Amniotic epithelial cell (primary cell): ENCODE measurements around the gene PICK1.
A peak's percentile ranks its signal among the peaks of the same experiment; 100 is the strongest.

Experiments
- DNase-seq: peaks from one replicate; pipeline ENCODE4 v3.0.0-alpha.2; 2010; ENCODE audit warnings: low read depth

The PICK1 gene

DNA sequence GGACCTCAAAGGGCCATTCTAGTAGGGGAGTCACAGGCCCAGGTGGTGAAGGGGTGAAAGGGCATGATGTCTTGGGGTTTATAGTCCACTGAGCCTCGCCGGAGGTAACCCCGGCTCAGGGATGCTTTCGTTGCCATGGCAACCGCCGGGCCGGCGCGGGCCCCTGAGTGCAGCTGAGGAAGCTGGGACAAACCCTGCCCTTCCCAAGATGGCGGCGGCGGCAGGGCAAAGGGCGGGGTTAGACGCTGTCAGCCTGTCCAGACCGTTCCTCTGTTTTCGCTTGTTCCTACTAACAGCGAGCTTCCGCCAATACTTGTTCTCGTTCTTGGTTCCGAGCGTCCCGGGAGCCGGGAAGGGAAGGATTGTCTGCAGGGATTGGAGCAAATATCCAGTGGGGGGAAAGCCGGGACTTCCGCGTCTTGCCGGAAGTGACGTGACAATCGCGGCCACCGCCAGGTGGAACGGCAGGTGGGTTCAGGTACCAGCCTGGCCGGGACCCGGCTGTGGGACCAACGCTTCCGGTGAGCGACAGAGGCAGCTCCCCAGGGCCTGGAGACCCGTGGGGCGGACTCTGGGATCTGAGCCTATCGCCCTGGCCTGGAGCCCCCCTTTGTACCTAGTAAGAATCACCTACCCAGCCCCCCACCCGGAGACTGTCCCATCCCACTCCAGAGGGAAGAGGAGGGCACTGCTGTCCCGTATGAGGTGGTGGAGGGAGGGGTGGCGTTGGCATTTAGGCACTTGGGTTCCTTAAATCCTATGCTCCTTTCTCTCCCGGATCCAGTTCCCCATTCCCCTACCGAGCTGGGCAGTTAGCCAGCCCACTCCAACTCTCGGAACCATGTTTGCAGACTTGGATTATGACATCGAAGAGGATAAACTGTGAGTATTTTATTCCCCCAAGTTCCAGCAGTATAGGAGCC, at the start of gene PICK1:
TSS of gene PICK1 (plus strand) at position 436 of the 923 bp plus-strand sequence. CDS start at position 842, 406 bp downstream.
- peak; percentile 94 for DNase-seq

DNA sequence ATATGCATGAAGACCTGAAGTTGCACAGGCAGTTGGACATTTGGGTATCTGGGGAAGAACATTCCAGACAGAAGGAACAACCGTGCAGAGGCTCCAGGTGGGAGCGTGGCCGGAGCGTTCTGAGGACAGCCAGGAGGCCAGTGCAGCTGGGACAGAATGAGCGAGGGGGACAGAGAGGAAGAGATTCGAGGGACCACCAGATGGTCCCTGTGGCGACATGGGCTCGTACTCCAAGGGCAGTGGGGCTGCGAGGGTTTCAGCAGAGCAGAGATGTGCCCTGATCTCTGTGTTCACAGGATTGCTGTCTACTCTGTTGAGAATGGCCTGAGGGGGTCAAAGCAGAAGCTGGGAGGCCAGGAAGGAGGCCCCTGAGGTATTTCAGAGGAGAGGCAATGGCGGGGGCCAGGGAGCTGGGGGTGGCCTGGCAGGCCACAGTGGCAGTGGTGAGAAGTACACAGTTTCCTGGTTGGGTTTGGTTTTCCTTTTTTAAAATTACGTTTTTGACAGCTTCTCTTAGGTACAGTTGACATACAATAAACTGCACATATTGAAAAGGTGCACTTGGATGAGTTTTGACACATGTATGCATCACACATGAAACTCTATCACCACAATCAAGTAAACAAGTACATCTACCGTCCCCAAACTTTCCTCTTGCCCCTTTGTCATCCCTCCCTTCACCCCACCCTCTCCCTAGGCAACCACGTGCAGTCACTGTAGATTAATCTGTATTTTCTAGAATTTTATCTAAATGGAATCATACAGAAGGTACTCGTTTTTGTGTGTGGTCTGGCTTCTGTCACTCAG, 48.0 kb upstream of the PICK1 start:
- DNase-seq, result no peak

DNA sequence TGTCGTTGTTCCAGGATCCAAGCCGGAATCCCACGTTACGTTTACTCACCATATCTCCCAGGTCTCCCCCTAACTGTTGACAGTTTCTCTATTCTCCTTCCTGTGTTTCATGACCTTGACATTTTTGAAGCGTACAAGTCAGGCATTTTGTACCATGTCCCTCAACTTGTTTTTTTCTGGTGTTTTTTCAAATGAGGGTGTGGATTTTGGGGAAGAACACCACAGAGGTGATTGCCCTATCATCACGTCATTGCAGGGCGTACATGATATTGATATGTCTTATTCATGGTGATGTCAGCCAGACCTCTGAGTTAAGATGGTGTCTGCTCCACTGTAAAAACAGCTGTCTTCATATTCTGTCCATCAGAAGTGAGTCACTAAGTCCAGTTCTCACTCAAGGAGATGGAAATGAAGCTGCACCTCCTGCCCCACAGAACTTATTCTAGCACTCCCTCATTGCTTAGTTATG, 44.6 kb upstream of the PICK1 start:
- peak; percentile 30 for DNase-seq

- no peak for DNase-seq
Measured at GRCh38 chr22:38014083-38014482, 43.1 kb upstream of the PICK1 start.

- DNase-seq, result no peak
Measured at GRCh38 chr22:38016182-38017151, 40.7 kb upstream of the PICK1 start.

DNA sequence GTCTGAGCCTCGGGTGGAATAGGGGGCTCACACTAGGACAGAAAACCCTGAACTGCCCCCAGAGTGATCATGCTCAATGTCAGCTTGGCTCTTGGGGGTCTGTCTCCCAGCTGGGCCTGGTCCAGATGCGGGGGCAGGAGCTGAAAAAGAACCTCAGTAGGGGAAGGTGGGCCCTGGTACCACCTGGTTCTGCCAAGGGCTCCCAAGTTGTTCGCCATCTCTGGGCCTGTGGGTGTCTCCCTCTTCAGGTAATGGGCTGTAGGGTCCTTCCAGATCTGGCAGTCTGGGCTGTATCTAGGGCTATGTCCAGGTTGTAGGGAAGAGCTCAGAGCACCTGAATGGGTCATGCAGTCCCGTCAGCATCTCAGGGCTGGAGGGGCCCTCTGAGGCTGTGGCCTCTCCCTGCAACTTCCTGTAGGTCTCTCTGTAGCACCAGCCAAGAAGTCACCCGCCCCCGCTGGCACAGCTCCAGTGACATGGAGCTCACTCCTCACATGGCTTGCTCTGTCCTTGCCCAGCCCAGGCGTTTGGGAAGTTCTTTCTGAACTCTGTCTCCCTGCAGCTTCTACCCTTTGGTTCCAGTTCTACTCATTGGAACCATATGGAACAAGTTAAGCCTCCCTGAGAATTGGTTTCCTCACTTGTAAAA, 39.8 kb upstream of the PICK1 start:
- DNase-seq, result peak; percentile 14

DNA sequence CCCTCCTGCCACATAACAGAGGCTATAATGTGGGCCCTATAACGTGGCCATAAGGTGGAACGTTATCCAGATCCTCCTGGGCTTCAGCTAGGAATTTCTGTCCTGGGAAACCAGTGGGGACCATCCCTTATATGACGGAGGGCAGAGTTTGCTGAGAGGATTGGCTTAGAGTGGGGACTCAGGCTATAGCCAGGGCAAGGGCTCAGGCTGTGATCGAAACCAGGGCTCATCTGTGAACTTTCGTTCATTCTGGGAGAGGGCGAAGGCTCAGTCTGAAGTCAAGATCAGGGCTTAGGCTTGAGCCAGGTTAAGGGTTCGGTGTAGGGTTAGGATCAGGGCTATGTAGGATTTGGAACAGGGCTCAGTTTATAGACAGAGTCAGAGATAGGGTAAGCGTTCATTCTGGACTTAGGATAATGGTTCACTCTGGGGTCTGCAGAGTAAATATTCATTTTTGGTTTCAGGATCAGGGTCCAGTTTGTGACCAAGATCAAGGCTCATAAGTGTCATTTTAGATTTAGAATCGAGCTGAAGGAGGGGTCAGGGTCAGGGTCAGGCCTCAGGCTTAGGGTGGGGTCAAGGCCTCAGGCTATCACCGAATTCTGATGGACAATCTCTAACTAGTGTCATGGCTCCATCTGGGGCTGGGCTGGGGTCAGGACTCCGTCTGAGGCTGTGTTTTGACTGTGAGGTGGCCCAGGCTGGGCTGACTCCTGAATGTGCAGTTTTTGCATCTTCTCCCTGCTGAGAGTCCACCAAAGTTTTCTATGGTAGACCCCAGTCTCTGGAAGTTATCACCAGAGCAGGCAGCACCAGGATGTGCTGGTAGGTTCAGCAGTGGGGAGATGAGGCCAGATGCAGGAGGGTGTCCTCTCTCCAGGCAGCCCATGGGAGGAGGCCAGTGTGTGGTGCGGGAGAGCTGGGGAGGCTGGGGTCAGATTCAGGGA, 39.0 kb upstream of the PICK1 start:
- DNase-seq, result no peak

DNA sequence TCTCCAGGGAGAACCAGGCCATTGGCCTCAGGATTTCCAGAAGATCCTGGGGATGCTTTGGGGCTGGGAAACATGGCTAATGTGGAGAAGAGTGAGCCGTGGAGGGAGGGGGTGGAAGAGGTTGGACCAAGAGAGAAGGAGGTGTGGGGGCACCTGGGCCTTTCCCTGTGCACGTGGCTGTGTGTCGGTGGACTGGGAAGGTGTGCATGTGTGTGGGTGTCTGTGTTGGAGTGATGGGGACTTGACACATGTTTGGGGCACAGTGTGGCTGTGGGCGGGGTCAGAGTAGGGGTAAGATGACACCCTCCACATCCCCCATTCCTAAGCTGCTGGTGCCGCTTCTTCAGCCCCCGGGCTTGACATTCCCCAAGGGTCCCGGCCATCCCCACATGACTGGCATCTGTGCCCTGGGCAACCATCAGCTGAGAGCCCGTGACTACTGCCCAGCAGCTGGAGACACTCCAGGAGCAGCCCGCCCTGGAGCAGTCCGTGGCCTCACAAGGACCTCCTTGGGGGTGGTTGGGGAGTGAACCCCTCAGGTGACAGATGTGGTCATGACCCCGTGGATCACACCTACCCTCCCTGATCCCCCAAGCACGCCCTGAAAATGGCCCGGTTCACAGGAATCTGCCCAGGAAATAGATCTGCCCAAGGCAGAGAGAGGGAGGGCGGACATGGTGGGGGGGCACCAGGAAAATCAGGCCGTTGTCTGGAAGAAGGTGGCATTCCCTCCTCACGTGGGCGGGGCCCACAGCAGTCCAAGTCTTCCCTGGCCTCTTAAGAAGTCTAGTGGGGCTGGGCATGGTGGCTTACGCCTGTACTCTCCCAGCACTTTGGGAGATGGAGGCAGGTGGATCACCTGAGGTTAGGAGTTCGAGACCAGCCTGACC, 38.0 kb upstream of the PICK1 start:
- no peak for DNase-seq

- no peak for DNase-seq
Measured at GRCh38 chr22:38021206-38021605, 36.0 kb upstream of the PICK1 start.

- no peak for DNase-seq
Measured at GRCh38 chr22:38023045-38023444, 34.2 kb upstream of the PICK1 start.

- no peak for DNase-seq
Measured at GRCh38 chr22:38025514-38025913, 31.7 kb upstream of the PICK1 start.

DNA sequence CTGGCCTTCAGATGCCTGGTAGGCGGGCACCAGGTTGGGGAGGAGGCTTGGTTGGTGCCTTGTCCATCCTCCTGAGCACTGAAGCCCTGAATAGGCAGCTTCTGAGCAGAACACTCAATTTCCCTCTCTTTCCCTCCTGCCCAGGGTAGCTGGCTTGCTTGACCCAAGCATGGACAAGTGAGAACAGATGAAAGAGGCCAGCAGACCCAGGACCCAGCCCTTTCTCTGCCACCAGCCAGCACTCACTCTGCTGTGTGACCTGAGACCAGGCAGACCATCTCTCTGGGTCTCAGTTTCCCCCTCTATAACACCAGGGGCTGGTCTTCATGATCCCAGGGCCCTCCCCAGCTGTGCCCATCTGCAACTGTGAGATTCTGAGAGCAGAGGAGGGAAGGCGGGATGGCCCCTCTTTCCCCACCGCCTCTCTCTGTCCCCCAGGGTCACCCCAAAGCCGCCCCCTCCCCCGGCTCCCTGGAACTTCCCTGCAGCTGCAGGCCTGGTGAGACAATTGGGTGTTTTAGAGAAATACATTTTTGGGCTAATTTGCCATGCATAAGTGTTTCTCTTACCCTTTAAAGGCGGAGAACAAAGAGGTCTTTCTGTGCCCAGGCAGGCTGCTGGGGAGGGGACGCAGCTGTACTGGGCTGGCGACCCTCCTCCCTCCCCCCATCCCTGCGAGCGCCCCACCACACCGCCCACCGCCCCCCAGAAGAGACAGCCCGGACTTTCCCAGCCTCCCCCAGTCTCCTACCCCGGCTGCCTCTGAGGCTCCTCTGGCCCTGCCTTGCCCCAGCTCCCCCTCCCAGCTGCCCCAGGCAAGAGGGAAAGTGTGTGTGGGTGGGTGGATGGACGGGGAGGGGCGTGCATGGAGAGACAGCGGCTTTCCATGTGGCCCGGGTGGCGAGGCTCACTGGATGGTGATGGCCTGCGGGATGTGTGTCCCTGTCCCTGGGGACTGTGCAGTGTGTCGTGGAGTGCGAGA, 30.8 kb upstream of the PICK1 start:
- DNase-seq, result no peak

- DNase-seq, result no peak
Measured at GRCh38 chr22:38027487-38027886, 29.7 kb upstream of the PICK1 start.

DNA sequence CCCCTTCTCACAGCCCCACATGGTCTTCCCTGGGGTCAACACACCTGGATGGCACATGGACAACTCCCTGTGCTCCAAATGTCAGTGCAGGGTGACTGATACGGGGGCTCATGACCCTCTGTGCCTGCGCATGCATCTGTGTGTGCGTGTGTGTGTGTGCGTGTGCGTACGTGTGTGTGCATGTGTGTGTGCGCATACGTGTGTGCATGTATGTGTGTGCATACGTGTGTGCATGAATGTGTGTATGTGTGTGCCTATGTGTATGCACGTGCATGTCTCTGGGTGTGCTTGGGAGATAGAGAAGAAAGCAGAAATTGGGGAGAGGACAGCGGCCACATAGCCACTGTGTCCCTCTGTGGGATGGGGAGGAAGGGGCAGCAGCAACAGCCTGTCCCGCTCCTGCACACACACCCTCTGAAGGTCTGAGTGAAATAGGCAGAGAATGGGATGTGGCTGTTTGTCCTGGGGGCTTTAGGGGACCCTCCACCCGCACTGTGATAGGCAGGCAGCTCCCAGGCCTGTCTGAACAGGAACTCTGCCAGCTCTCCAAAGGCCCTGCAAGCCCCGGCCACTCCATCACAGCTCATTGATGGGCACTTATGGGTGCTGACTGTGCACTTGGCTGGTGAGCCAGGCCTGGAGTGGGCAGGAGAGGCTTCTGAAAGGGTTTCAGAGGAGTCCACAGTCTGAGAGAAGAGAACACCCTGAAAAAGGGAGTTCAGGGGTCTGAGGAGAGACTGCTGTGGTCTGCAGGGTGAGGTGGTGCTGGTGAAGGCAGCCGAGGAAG, 28.7 kb upstream of the PICK1 start:
- no peak for DNase-seq

- DNase-seq, result no peak
Measured at GRCh38 chr22:38029370-38029769, 27.8 kb upstream of the PICK1 start.

DNA sequence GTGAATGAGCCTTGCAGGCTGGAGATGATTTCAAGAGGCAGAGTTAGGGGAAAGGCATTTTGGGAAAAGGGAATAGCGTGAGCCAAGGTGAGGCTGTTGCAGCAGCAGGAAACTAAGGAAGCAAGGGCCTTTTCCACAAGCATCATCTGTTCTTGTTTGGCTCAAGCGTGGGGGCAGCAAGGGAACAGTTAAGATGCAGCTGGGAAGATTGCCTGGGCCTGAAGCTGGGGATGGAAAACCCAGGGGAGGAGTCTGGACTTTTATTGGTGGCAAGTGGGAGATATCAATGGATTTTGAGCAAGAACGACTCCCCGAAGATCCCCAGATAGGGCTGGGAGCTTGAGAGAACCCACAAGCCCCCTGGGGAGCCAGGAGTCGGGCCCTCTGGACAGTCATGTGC, 27.3 kb upstream of the PICK1 start:
- DNase-seq, result no peak
